H1 (cell line): Measurements from ENCODE around the gene ITGA8. TPM values are rescaled to one million over a fixed set of nuclear protein-coding genes. Genes with fewer than 3 reads are reported as not detected.

Experiments used
- CTCF ChIA-PET: fragments of 300-600 bp; sonication (Branson Sonifier 250); formaldehyde crosslinking; loops from one replicate; lab custom pipeline; 2021; ENCODE audit not compliant: partially characterized antibody; lab: Charles Lee
- POLR2A ChIA-PET: fragments of 300-600 bp; sonication (Branson Sonifier 250); formaldehyde crosslinking; loops from one replicate; lab custom pipeline; 2021; ENCODE audit warnings: inconsistent platforms; ENCODE audit not compliant: partially characterized antibody; lab: Charles Lee
- DNase-seq, 2 experiments: peaks; one replicate each; pipeline versions ENCODE4 v3.0.0 to v3.0.0-alpha.2; 2010 to 2022; ENCODE audit warnings: low spot score in 2 of 2, low read depth in 1 of 2, mixed read lengths in 1 of 2
- FAIRE-seq: peaks from 2 replicates; lab custom pipeline; 2011; peaks lifted over from hg19 to GRCh38; lab: Jason Lieb, UNC
- H2AFZ ChIP-seq: 2 replicates; pipeline ENCODE4 v1.8.1; 2012; ENCODE audit warnings: low read length, inconsistent platforms
- H2AK5ac ChIP-seq: 2 replicates; pipeline ENCODE4 v1.6.1; 2013; ENCODE audit warnings: low read depth, low read length
- H2BK120ac ChIP-seq: replicated peaks from 2 replicates; pipeline ENCODE3; 2013; ENCODE audit warnings: low read depth, low read length, inconsistent platforms
- H2BK12ac ChIP-seq: 2 replicates; pipeline ENCODE4 v1.6.1; 2013; ENCODE audit warnings: low read depth, low read length
- H2BK15ac ChIP-seq: 2 replicates; pipeline ENCODE4 v1.6.1; 2013; ENCODE audit warnings: low read length
- H2BK20ac ChIP-seq: 2 replicates; pipeline ENCODE4 v1.6.1; 2013; ENCODE audit warnings: low read length
- H2BK5ac ChIP-seq: 2 replicates; pipeline ENCODE4 v1.6.1; 2013; ENCODE audit warnings: low read depth, low read length
- H3K14ac ChIP-seq: 2 replicates; pipeline ENCODE4 v1.6.1; 2013; ENCODE audit warnings: inconsistent platforms; ENCODE audit not compliant: insufficient read length
- H3K18ac ChIP-seq: 2 replicates; pipeline ENCODE4 v1.6.1; 2013; ENCODE audit warnings: low read length; ENCODE audit errors: extremely low read depth
- H3K23ac ChIP-seq: 2 replicates; pipeline ENCODE4 v1.6.1; 2013; ENCODE audit warnings: inconsistent platforms; ENCODE audit not compliant: insufficient read length
- H3K23me2 ChIP-seq: 2 replicates; pipeline ENCODE4 v1.6.1; 2013; ENCODE audit warnings: low read depth, low read length
- H3K27ac ChIP-seq: 2 replicates; pipeline ENCODE4 v1.6.1; 2011; ENCODE audit warnings: low read depth, low read length, inconsistent platforms
- H3K27me3 ChIP-seq, 4 experiments: replicated peaks in 1 of 4; 1 replicate in 1 of 4; 2 replicates in 3 of 4; pipeline versions ENCODE4 v1.6.1 to v1.8.1; 2011 to 2013; ENCODE audit warnings: low read length in 3 of 4, mild to moderate bottlenecking in 3 of 4, inconsistent platforms in 2 of 4, mixed read lengths in 2 of 4, moderate library complexity in 1 of 4; ENCODE audit not compliant: control insufficient read depth in 3 of 4, insufficient read depth in 3 of 4; ENCODE audit errors: extremely low read depth in 1 of 4
- H3K36me3 ChIP-seq, 4 experiments: 2 replicates each; pipeline versions ENCODE4 v1.6.1 to v1.8.1; 2011 to 2013; ENCODE audit warnings: mild to moderate bottlenecking in 4 of 4, low read length in 3 of 4, moderate library complexity in 2 of 4, control low read depth in 1 of 4, inconsistent platforms in 1 of 4; ENCODE audit not compliant: insufficient read depth in 4 of 4, control insufficient read depth in 2 of 4
- H3K4ac ChIP-seq: replicated peaks from 2 replicates; pipeline ENCODE3; 2013; ENCODE audit warnings: low read length, low read depth, mixed read lengths, inconsistent platforms; ENCODE audit not compliant: insufficient read length
- H3K4me1 ChIP-seq, 4 experiments: replicated peaks in 1 of 4; 1 replicate in 1 of 4; 2 replicates in 3 of 4; pipeline versions ENCODE4 v1.6.1 to v1.8.1; 2011 to 2013; ENCODE audit warnings: low read length in 3 of 4, inconsistent platforms in 2 of 4, mixed read lengths in 1 of 4; ENCODE audit not compliant: insufficient read depth in 4 of 4, control insufficient read depth in 3 of 4
- H3K4me2 ChIP-seq, 2 experiments: 2 replicates each; pipeline versions ENCODE4 v1.6.1 to v1.8.1; 2011 to 2013; ENCODE audit warnings: low read depth in 2 of 2, low read length in 2 of 2, control low read depth in 1 of 2, inconsistent platforms in 1 of 2, mild to moderate bottlenecking in 1 of 2; ENCODE audit not compliant: insufficient read depth in 1 of 2
- H3K4me3 ChIP-seq, 4 experiments: fragments of 200-600, 300-600 bp in 1 of 4; sonication (generic), shearing (Covaris generic), sonication (Bioruptor Twin) in 1 of 4; 2 replicates each; pipeline versions ENCODE4 v1.5.1 to v1.8.1; 2011 to 2016; ENCODE audit warnings: low read length in 4 of 4, low read depth in 3 of 4, control low read depth in 2 of 4, inconsistent platforms in 2 of 4, mild to moderate bottlenecking in 2 of 4, mixed read lengths in 1 of 4, moderate library complexity in 1 of 4; ENCODE audit not compliant: insufficient read depth in 2 of 4; ENCODE audit errors: extremely low read depth in 1 of 4
- H3K56ac ChIP-seq: replicated peaks from 2 replicates; pipeline ENCODE3; 2013; ENCODE audit warnings: low read depth, mild to moderate bottlenecking, mixed read lengths, low read length, inconsistent platforms; ENCODE audit not compliant: insufficient read length
- H3K79me1 ChIP-seq: 2 replicates; pipeline ENCODE4 v1.6.1; 2013; ENCODE audit warnings: low read depth, low read length, control low read depth
- H3K79me2 ChIP-seq, 2 experiments: 2 replicates each; pipeline versions ENCODE4 v1.6.1 to v1.8.1; 2012 to 2013; ENCODE audit warnings: low read length in 2 of 2, mild to moderate bottlenecking in 2 of 2, inconsistent platforms in 1 of 2; ENCODE audit not compliant: insufficient read depth in 2 of 2, control insufficient read depth in 1 of 2
- H3K9ac ChIP-seq, 4 experiments: replicated peaks in 1 of 4; 1 replicate in 1 of 4; 2 replicates in 3 of 4; pipeline versions ENCODE4 v1.6.1 to v1.8.1; 2011 to 2013; ENCODE audit warnings: low read depth in 3 of 4, low read length in 3 of 4, control low read depth in 2 of 4, mild to moderate bottlenecking in 2 of 4, moderate library complexity in 2 of 4, inconsistent platforms in 1 of 4; ENCODE audit errors: extremely low read depth in 1 of 4
- H3K9me3 ChIP-seq, 2 experiments: 2 replicates each; pipeline versions ENCODE4 v1.6.1 to v1.8.1; 2012 to 2013; ENCODE audit warnings: mild to moderate bottlenecking in 2 of 2, moderate library complexity in 2 of 2, control low read depth in 1 of 2, inconsistent platforms in 1 of 2, low read depth in 1 of 2, low read length in 1 of 2, mixed read lengths in 1 of 2; ENCODE audit not compliant: insufficient read depth in 2 of 2
- H4K20me1 ChIP-seq, 2 experiments: replicated peaks in 1 of 2; 2 replicates each; pipeline versions ENCODE3 to v1.8.1; 2011 to 2013; ENCODE audit warnings: inconsistent platforms in 2 of 2, low read length in 2 of 2, mild to moderate bottlenecking in 1 of 2; ENCODE audit not compliant: insufficient read depth in 2 of 2, control insufficient read depth in 1 of 2
- H4K5ac ChIP-seq: 2 replicates; pipeline ENCODE4 v1.6.1; 2013; ENCODE audit warnings: low read length, low read depth, mixed read lengths, inconsistent platforms; ENCODE audit not compliant: insufficient read length
- H4K8ac ChIP-seq: 2 replicates; pipeline ENCODE4 v1.8.0; 2013; ENCODE audit warnings: mild to moderate bottlenecking, moderate library complexity, low read length, inconsistent platforms; ENCODE audit not compliant: insufficient read depth; ENCODE audit errors: extremely low read depth
- H4K91ac ChIP-seq: replicated peaks from 2 replicates; pipeline ENCODE3; 2013; ENCODE audit warnings: low read length, mixed read lengths, inconsistent platforms; ENCODE audit not compliant: insufficient read length
- CREB1 ChIP-seq: IDR thresholded peaks from 2 replicates; pipeline ENCODE4 v1.6.1; 2012; ENCODE audit warnings: inconsistent platforms
- GTF2F1 ChIP-seq: IDR thresholded peaks from 2 replicates; pipeline ENCODE4 v1.6.1; 2012; ENCODE audit warnings: low read depth, low read length, improper control_type of control experiment, borderline replicate concordance
- JUND ChIP-seq: IDR thresholded peaks from 2 replicates; pipeline ENCODE4 v1.6.1; 2011; ENCODE audit warnings: mild to moderate bottlenecking, improper control_type of control experiment, low read length
- KDM1A ChIP-seq: fragments of 200-600, 300-600 bp; sonication (generic); IDR thresholded peaks from 2 replicates; pipeline ENCODE4 v1.7.1; 2016; ENCODE audit warnings: mild to moderate bottlenecking, low read length, borderline replicate concordance
- MAX ChIP-seq: IDR thresholded peaks from 2 replicates; pipeline ENCODE4 v1.6.1; 2012; ENCODE audit warnings: inconsistent platforms
- NANOG ChIP-seq: IDR thresholded peaks from 2 replicates; pipeline ENCODE4 v1.6.1; 2011; ENCODE audit warnings: low read length, low read depth, mild to moderate bottlenecking, inconsistent platforms; ENCODE audit not compliant: insufficient read depth, poor library complexity, severe bottlenecking
- POLR2AphosphoS5 ChIP-seq: IDR thresholded peaks from 2 replicates; pipeline ENCODE4 v1.6.1; 2011; ENCODE audit warnings: low read depth, low read length
- RAD21 ChIP-seq, 2 experiments: IDR thresholded peaks in 1 of 2; conservative IDR thresholded peaks in 1 of 2; 2 replicates each; pipeline ENCODE4 v1.6.1; 2011; ENCODE audit warnings: low read depth in 2 of 2, low read length in 2 of 2, improper control_type of control experiment in 1 of 2, inconsistent platforms in 1 of 2, mild to moderate bottlenecking in 1 of 2, moderate library complexity in 1 of 2
- RXRA ChIP-seq: IDR thresholded peaks from 2 replicates; pipeline ENCODE4 v1.6.1; 2011; ENCODE audit warnings: low read depth, mild to moderate bottlenecking, low read length, moderate library complexity; ENCODE audit not compliant: insufficient read depth
- SIN3A ChIP-seq, 2 experiments: IDR thresholded peaks in 1 of 2; conservative IDR thresholded peaks in 1 of 2; 2 replicates each; pipeline ENCODE4 v1.6.1; 2011 to 2012; ENCODE audit warnings: low read length in 2 of 2, improper control_type of control experiment in 1 of 2, low read depth in 1 of 2, mild to moderate bottlenecking in 1 of 2
- TAF7 ChIP-seq: optimal IDR thresholded peaks from 2 replicates; pipeline ENCODE3; 2011; ENCODE audit warnings: low read depth, mild to moderate bottlenecking, inconsistent platforms, low read length, moderate library complexity, borderline replicate concordance
- TBP ChIP-seq: IDR thresholded peaks from 2 replicates; pipeline ENCODE4 v1.6.1; 2011; ENCODE audit warnings: low read depth, low read length, improper control_type of control experiment
- YY1 ChIP-seq: IDR thresholded peaks from 2 replicates; pipeline ENCODE4 v1.6.1; 2011; ENCODE audit warnings: low read depth, mild to moderate bottlenecking, low read length
- WGBS, 2 experiments: shearing (Covaris generic) in 1 of 2; methylation state at CpG; one replicate each; pipeline versions ENCODE4 v1.1.6 to v1.1.7; 2013 to 2015; ENCODE audit warnings: low lambda C conversion rate in 2 of 2, mixed read lengths in 2 of 2, inconsistent platforms in 1 of 2, low coverage in 1 of 2, missing lambda C conversion rate in 1 of 2; ENCODE audit not compliant: insufficient replicate concordance in 2 of 2, insufficient coverage in 1 of 2, insufficient read length in 1 of 2; ENCODE audit errors: extremely low coverage in 1 of 2, missing lambda C conversion rate in 1 of 2; 5-methylcytosine and 5-hydroxymethylcytosine counted together
- polyA plus RNA-seq, 7 experiments: library from polyadenylated mRNA; depleted of rRNA in 3 of 7; stranded (reverse) in 5 of 7; unstranded in 2 of 7; fragments of >200 nt in 5 of 7; fragments of 200-250 nt in 2 of 7; gene quantifications; 1 replicate in 5 of 7; 2 replicates in 1 of 7; 4 replicates in 1 of 7; pipeline versions ENCODE4 v1.2.1 to v1.2.3, GENCODE V29; 2011 to 2013; ENCODE audit warnings: missing spikeins in 2 of 7, mixed read lengths in 2 of 7
- total RNA-seq: library from RNA; stranded (reverse); fragmentation: NEBNext Ultra II Directional; extraction: Animal tissue kit (Norgen Biotek cat#: 25700); gene quantifications from 2 replicates; pipeline ENCODE4 v1.2.1, GENCODE V29; 2021

Gene ITGA8
- total and polyA plus RNA-seq, 2 of the 8 experiments (the other 6 are each of a cell fraction or from before 2014, with no cell fraction given), result not detected

- Histone ChIP-seq H2BK15ac (no peak overlapping the region), H2AFZ (no peak overlapping the region), H3K27me3 (no peaks in the 10 kb centered on the region), H3K79me1 (no peaks in the 10 kb centered on the region), H3K79me2 (no peaks in the 10 kb centered on the region), H4K91ac (no peak overlapping the region), H4K8ac (no peak overlapping the region), H3K23me2 (no peaks in the 10 kb centered on the region), H2BK120ac (no peak overlapping the region), H4K20me1 (no peaks in the 10 kb centered on the region), H3K9me3 (peaks cover 8 to 9% of the 10 kb centered on the region in 2 experiments; a peak in 3 of 4 replicates), H3K56ac (no peak overlapping the region), H3K18ac (no peak overlapping the region), H3K4me3 (no peak overlapping the region), H2AK5ac (no peak overlapping the region), H2BK5ac (no peak overlapping the region), H4K5ac (no peak overlapping the region), H3K23ac (no peak overlapping the region), H3K27ac (no peak overlapping the region), H3K14ac (no peak overlapping the region), H2BK12ac (no peak overlapping the region), H2BK20ac (no peak overlapping the region), H3K4ac (no peak overlapping the region), H3K36me3 (no peaks in the 10 kb centered on the region), H3K4me1 (no peaks in the 10 kb centered on the region), H3K9ac (no peak overlapping the region), H3K4me2 (no peak overlapping the region)
- FAIRE-seq, result no peak
- TF ChIP-seq TAF7 (no peak), MAX (no peak), KDM1A (no peak), TBP (no peak), POLR2AphosphoS5 (no peak), RXRA (no peak), GTF2F1 (no peak), JUND (no peak), RAD21 (IDR thresholded peaks at IDR 0.05 in 1 of 2, conservative IDR thresholded peaks at IDR 0.05 in 1 of 2; ENCODE audit: low read depth in 2 of 2, low read length in 2 of 2) (no peak), YY1 (no peak), NANOG (no peak), SIN3A (conservative IDR thresholded peaks at IDR 0.05 in 1 of 2, IDR thresholded peaks at IDR 0.05 in 1 of 2; ENCODE audit: low read depth in 1 of 2, low read length in 2 of 2) (no peak), CREB1 (no peak)
- DNase-seq, result no peak
- POLR2A ChIA-PET, result no interaction called here
- 86% methylated on average over 4 of the region's 4 CpGs; no CpG with 5 or more reads in 1 of the 2 experiments for WGBS, 2 experiments
- CTCF ChIA-PET, result interaction anchor here (1.0 kb wide), 1 partner anchor 124 kb away, joined by 3 read pairs; no protein-coding TSS in a partner anchor
Measured at GRCh38 chr10:15591937-15592336, 127.8 kb downstream of the ITGA8 start.
